HEK293 (cell line): ENCODE measurements around the gene KLF16.
A peak's percentile ranks its signal among the peaks of the same experiment; 100 is the strongest.

Experiments
- ATF2 ChIP-seq: fragments of 450-650 bp; formaldehyde crosslinking; IDR thresholded peaks from 2 replicates; pipeline ENCODE4 v1.5.1; 2016; ENCODE audit warnings: missing biosample characterization, missing genetic modification characterization, low read depth
- KLF10 ChIP-seq: fragments of 450-650 bp; IDR thresholded peaks from 2 replicates; pipeline ENCODE4 v1.5.1; 2018; ENCODE audit warnings: missing biosample characterization, mild to moderate bottlenecking, missing genetic modification characterization
- SETDB1 ChIP-seq: IDR thresholded peaks from one replicate; pipeline ENCODE4 v1.6.1; 2017; ENCODE audit warnings: mild to moderate bottlenecking, low read length, moderate library complexity, mixed read lengths; ENCODE audit not compliant: insufficient read length
- ZBTB1 ChIP-seq: fragments of 450-650 bp; formaldehyde crosslinking; IDR thresholded peaks from 2 replicates; pipeline ENCODE4 v1.5.1; 2016; ENCODE audit warnings: missing biosample characterization, missing genetic modification characterization
- ZBTB21 ChIP-seq: fragments of 450-650 bp; formaldehyde crosslinking; IDR thresholded peaks from 2 replicates; pipeline ENCODE4 v1.5.1; 2017; ENCODE audit warnings: missing biosample characterization, missing genetic modification characterization
- ZNF10 ChIP-seq: fragments of 450-650 bp; formaldehyde crosslinking; IDR thresholded peaks from 2 replicates; pipeline ENCODE4 v1.5.1; 2017; ENCODE audit warnings: missing biosample characterization, missing genetic modification characterization
- ZNF155 ChIP-seq: fragments of 450-650 bp; formaldehyde crosslinking; IDR thresholded peaks from 2 replicates; pipeline ENCODE4 v1.5.1; 2016; ENCODE audit warnings: missing biosample characterization, missing genetic modification characterization
- ZNF174 ChIP-seq: fragments of 450-650 bp; formaldehyde crosslinking; IDR thresholded peaks from 2 replicates; pipeline ENCODE4 v1.5.0; 2017; ENCODE audit warnings: missing biosample characterization, mild to moderate bottlenecking, missing genetic modification characterization
- ZNF202 ChIP-seq: fragments of 450-650 bp; formaldehyde crosslinking; IDR thresholded peaks from 2 replicates; pipeline ENCODE4 v1.5.1; 2016; ENCODE audit warnings: missing biosample characterization, missing genetic modification characterization, borderline replicate concordance
- ZNF239 ChIP-seq: fragments of 450-650 bp; formaldehyde crosslinking; IDR thresholded peaks from 2 replicates; pipeline ENCODE4 v1.5.1; 2016; ENCODE audit warnings: missing biosample characterization, missing genetic modification characterization
- ZNF248 ChIP-seq: fragments of 450-650 bp; formaldehyde crosslinking; IDR thresholded peaks from 2 replicates; pipeline ENCODE4 v1.5.1; 2017; ENCODE audit warnings: missing biosample characterization, missing genetic modification characterization
- ZNF26 ChIP-seq: fragments of 450-650 bp; formaldehyde crosslinking; IDR thresholded peaks from 2 replicates; pipeline ENCODE4 v1.5.1; 2016; ENCODE audit warnings: missing biosample characterization, missing genetic modification characterization
- ZNF354C ChIP-seq: fragments of 450-650 bp; formaldehyde crosslinking; IDR thresholded peaks from 2 replicates; pipeline ENCODE4 v1.5.1; 2016; ENCODE audit warnings: missing biosample characterization, missing genetic modification characterization, low read depth, borderline replicate concordance
- ZNF37A ChIP-seq: fragments of 450-650 bp; IDR thresholded peaks from 2 replicates; pipeline ENCODE4 v1.5.1; 2018; ENCODE audit warnings: missing biosample characterization, missing genetic modification characterization
- ZNF398 ChIP-seq: fragments of 450-650 bp; formaldehyde crosslinking; IDR thresholded peaks from 2 replicates; pipeline ENCODE4 v1.5.1; 2017; ENCODE audit warnings: missing biosample characterization, missing genetic modification characterization
- ZNF629 ChIP-seq: fragments of 450-650 bp; formaldehyde crosslinking; IDR thresholded peaks from 2 replicates; pipeline ENCODE4 v1.5.1; 2017; ENCODE audit warnings: missing biosample characterization, missing genetic modification characterization
- ZNF707 ChIP-seq: fragments of 450-650 bp; formaldehyde crosslinking; IDR thresholded peaks from 2 replicates; pipeline ENCODE4 v1.5.1; 2016; ENCODE audit warnings: missing biosample characterization, missing genetic modification characterization
- ZNF776 ChIP-seq: fragments of 450-650 bp; formaldehyde crosslinking; IDR thresholded peaks from 2 replicates; pipeline ENCODE4 v1.5.0; 2017; ENCODE audit warnings: missing biosample characterization, missing genetic modification characterization, borderline replicate concordance
- ZSCAN16 ChIP-seq: fragments of 450-650 bp; formaldehyde crosslinking; IDR thresholded peaks from 2 replicates; pipeline ENCODE4 v1.5.1; 2016; ENCODE audit warnings: missing biosample characterization, missing genetic modification characterization
- TF ChIP-seq, protein P1 (sequence below): fragments of 450-650 bp; formaldehyde crosslinking; IDR thresholded peaks from 2 replicates; pipeline ENCODE4 v1.5.1; 2016; ENCODE audit warnings: missing biosample characterization, missing genetic modification characterization
- TF ChIP-seq, protein P2 (sequence below): fragments of 450-650 bp; formaldehyde crosslinking; IDR thresholded peaks from 2 replicates; pipeline ENCODE4 v1.5.1; 2016; ENCODE audit warnings: missing biosample characterization, missing genetic modification characterization, borderline replicate concordance
- TF ChIP-seq, protein P3 (sequence below): fragments of 450-650 bp; formaldehyde crosslinking; IDR thresholded peaks from 2 replicates; pipeline ENCODE4 v1.5.1; 2016; ENCODE audit warnings: missing biosample characterization, missing genetic modification characterization

The KLF16 gene

DNA sequence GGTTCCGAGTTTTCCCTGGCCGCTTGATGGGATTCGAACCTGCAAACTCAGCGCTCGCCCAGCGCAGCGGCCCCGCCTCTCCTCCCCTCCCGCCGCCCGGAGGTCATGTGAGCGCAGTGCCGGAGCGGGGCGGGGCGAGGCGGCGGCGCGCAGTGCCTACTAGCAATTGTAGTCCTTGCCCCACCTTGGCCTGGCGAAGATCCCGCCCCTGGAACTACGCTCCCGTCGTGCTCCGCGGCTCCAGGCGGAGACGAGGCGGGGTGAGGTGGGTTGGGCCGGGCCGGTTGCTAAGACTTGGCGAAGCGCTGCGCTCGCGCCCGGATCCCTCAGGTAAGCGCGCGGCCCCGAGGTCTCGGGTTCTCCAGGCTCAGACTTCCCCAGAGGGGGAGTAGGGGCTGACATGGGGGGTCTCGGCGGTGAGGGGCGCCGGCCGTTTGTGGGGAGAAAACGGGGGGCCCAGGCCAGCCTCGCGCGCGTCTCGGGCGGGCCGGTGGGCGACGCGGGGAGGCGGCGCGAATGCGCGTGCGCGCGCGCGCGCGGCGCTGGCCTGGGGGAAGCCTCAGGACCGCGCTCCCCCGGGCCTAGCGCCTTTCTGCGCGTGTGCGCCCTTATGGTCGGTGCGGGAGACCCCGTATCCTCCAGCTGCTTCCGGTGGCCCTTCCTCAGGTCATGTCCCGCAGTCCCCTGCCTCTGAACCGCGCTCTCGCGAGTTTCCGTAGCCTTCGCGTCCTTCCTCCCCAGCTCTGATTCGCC is 41.9 kb upstream of the KLF16 start, which contains the start of the genes ADAT3 and SCAMP4 (continued):
- TF ChIP-seq ZNF174 (tag by site-specific recombination) (no peak), ZNF155 (tag by site-specific recombination) (no peak), ZNF707 (tag by site-specific recombination) (no peak), ZNF776 (tag by site-specific recombination) (no peak), ZBTB21 (tag by site-specific recombination) (0 out of 2 replicates have a peak, but pooled peaks have one; percentile 34), KLF10 (peak; percentile 53), SETDB1 (no peak), ZSCAN16 (no peak), ZBTB1 (no peak), ATF2 (tag by site-specific recombination) (no peak), ZNF202 (tag by site-specific recombination) (no peak), ZNF354C (tag by site-specific recombination) (no peak), ZNF398 (no peak), ZNF629 (no peak; the same call in 1 of the 2 replicates), ZNF26 (no peak), ZNF10 (tag by site-specific recombination) (no peak), ZNF248 (no peak), ZNF37A (tag by site-specific recombination) (no peak), ZNF239 (tag by site-specific recombination) (no peak)
- TF ChIP-seq, protein P1, sequence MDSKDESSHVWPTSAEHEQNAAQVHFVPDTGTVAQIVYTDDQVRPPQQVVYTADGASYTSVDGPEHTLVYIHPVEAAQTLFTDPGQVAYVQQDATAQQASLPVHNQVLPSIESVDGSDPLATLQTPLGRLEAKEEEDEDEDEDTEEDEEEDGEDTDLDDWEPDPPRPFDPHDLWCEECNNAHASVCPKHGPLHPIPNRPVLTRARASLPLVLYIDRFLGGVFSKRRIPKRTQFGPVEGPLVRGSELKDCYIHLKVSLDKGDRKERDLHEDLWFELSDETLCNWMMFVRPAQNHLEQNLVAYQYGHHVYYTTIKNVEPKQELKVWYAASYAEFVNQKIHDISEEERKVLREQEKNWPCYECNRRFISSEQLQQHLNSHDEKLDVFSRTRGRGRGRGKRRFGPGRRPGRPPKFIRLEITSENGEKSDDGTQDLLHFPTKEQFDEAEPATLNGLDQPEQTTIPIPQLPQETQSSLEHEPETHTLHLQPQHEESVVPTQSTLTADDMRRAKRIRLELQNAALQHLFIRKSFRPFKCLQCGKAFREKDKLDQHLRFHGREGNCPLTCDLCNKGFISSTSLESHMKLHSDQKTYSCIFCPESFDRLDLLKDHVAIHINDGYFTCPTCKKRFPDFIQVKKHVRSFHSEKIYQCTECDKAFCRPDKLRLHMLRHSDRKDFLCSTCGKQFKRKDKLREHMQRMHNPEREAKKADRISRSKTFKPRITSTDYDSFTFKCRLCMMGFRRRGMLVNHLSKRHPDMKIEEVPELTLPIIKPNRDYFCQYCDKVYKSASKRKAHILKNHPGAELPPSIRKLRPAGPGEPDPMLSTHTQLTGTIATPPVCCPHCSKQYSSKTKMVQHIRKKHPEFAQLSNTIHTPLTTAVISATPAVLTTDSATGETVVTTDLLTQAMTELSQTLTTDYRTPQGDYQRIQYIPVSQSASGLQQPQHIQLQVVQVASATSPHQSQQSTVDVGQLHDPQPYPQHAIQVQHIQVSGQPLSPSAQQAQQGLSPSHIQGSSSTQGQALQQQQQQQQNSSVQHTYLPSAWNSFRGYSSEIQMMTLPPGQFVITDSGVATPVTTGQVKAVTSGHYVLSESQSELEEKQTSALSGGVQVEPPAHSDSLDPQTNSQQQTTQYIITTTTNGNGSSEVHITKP (tag by site-specific recombination) = peak; percentile 33
- TF ChIP-seq, protein P2, sequence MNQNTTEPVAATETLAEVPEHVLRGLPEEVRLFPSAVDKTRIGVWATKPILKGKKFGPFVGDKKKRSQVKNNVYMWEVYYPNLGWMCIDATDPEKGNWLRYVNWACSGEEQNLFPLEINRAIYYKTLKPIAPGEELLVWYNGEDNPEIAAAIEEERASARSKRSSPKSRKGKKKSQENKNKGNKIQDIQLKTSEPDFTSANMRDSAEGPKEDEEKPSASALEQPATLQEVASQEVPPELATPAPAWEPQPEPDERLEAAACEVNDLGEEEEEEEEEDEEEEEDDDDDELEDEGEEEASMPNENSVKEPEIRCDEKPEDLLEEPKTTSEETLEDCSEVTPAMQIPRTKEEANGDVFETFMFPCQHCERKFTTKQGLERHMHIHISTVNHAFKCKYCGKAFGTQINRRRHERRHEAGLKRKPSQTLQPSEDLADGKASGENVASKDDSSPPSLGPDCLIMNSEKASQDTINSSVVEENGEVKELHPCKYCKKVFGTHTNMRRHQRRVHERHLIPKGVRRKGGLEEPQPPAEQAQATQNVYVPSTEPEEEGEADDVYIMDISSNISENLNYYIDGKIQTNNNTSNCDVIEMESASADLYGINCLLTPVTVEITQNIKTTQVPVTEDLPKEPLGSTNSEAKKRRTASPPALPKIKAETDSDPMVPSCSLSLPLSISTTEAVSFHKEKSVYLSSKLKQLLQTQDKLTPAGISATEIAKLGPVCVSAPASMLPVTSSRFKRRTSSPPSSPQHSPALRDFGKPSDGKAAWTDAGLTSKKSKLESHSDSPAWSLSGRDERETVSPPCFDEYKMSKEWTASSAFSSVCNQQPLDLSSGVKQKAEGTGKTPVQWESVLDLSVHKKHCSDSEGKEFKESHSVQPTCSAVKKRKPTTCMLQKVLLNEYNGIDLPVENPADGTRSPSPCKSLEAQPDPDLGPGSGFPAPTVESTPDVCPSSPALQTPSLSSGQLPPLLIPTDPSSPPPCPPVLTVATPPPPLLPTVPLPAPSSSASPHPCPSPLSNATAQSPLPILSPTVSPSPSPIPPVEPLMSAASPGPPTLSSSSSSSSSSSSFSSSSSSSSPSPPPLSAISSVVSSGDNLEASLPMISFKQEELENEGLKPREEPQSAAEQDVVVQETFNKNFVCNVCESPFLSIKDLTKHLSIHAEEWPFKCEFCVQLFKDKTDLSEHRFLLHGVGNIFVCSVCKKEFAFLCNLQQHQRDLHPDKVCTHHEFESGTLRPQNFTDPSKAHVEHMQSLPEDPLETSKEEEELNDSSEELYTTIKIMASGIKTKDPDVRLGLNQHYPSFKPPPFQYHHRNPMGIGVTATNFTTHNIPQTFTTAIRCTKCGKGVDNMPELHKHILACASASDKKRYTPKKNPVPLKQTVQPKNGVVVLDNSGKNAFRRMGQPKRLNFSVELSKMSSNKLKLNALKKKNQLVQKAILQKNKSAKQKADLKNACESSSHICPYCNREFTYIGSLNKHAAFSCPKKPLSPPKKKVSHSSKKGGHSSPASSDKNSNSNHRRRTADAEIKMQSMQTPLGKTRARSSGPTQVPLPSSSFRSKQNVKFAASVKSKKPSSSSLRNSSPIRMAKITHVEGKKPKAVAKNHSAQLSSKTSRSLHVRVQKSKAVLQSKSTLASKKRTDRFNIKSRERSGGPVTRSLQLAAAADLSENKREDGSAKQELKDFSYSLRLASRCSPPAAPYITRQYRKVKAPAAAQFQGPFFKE (tag by site-specific recombination) = no peak
- TF ChIP-seq, protein P3, sequence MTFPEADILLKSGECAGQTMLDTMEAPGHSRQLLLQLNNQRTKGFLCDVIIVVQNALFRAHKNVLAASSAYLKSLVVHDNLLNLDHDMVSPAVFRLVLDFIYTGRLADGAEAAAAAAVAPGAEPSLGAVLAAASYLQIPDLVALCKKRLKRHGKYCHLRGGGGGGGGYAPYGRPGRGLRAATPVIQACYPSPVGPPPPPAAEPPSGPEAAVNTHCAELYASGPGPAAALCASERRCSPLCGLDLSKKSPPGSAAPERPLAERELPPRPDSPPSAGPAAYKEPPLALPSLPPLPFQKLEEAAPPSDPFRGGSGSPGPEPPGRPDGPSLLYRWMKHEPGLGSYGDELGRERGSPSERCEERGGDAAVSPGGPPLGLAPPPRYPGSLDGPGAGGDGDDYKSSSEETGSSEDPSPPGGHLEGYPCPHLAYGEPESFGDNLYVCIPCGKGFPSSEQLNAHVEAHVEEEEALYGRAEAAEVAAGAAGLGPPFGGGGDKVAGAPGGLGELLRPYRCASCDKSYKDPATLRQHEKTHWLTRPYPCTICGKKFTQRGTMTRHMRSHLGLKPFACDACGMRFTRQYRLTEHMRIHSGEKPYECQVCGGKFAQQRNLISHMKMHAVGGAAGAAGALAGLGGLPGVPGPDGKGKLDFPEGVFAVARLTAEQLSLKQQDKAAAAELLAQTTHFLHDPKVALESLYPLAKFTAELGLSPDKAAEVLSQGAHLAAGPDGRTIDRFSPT (tag by site-specific recombination) = peak; percentile 57; the same call in 1 of the 2 replicates
